HG03108 (cell line): ENCODE data around the gene CD70.
A peak's percentile ranks its signal among the peaks of the same experiment; 100 is the strongest.
"Not testable (repeated sequence)": the region's sequence is repeated elsewhere in the genome, so short reads cannot be mapped to it uniquely, and the experiment has no call there.

Experiments
- ATAC-seq: cut with Tn5 transposase; IDR thresholded peaks from one replicate; pipeline ENCODE4 v1.9.1; 2021; ENCODE audit warnings: moderate library complexity; ENCODE audit not compliant: unreplicated experiment

The CD70 gene, protein sequence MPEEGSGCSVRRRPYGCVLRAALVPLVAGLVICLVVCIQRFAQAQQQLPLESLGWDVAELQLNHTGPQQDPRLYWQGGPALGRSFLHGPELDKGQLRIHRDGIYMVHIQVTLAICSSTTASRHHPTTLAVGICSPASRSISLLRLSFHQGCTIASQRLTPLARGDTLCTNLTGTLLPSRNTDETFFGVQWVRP

DNA sequence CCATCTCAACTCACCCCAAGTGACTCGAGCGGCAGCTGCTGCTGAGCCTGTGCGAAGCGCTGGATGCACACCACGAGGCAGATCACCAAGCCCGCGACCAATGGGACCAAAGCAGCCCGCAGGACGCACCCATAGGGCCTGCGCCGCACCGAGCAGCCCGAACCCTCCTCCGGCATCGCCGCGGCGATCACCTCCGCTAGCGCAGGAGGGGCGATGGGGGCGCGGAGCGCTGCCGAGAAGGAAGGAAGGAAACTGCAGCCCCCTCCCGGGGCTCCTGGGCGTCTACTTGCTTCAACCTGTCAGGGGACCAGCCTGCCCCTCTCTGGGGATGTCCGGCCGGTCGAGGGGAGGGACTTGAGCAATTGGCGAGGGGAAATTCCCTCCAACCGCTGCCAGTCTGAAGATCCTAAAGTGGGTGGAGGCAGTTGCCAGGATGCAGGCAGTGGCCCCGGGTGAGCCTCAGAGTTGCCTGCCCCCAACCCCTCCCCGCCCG is at the start of gene CD70:
Gene CD70 (minus strand): TSS at position 324 of the 493 bp plus-strand sequence. CDS start 148 bp downstream, at position 176.
- ATAC-seq: peak; percentile 58

DNA sequence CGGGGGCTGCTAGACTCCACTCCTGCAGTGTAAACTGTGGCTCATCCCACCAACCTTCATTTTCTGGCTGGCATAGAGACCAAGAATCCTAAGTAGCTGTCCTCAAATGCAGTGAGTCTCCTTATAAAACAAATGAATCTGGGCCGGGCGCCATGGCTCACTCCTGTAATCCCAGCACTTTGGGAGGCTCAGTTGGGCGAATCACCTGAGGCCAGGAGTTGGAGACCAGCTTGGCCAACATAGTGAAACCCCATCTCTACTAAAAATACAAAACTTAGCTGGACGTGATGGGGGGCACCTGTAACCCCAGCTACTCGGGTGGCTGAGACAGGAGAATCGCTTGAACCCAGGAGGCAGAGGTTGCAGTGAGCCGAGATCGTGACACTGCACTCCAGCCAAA is 49.4 kb upstream of the CD70 start:
- not testable (repeated sequence) for ATAC-seq

DNA sequence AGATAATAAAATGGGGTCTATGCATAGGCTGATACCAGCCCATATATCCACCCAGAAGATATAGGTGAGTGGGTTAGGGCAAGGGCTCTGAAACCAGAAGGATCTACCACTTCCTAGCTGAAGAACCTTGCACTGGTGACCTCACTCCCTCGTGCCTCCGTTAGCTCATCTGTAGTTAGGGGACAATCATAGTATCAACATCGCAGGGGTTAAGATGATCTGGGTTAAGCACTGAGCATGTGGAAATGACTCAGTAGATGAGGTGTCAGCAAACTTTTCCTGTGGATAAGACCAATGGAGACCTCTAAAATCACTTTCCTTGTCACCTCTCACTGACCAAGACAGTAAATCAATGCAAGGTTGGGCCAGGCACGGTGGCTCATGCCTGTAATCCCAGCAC is 48.5 kb upstream of the CD70 start:
- ATAC-seq: no peak

GRCh38 chr19:6633456-6633813 is 42.5 kb upstream of the CD70 start:
- not testable (repeated sequence) for ATAC-seq

- not testable (repeated sequence) for ATAC-seq
Observed at GRCh38 chr19:6632747-6633455, 42.0 kb upstream of the CD70 start.

DNA sequence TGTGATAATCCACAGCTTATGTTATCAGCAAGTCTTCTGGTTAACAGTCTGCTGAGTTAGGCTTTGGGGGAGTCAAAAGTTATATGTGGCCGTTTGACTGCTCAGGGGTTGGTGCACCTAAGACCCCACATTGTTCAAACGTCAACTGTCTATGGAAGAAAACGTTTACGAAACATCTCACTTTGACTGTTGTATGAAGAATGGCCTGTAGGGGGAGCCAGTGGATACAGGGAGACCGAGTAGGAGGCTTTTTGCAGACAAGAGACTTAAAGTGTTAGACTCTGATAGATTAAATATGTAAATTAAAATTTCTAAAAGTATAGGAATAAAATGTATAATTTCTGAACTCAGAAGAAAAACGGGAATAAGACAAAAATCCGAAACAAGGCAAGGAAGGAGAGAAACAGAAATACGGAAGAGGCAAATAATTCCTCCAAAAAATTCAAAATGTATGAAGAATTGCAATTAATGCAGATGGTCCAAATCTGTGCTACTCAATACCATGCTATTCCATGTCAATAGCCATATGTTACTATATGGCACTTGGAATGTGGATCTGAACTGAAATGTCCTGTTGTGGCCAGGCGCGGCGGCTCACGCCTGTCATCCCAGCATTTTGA is 41.2 kb upstream of the CD70 start:
- ATAC-seq: peak; percentile 54

DNA sequence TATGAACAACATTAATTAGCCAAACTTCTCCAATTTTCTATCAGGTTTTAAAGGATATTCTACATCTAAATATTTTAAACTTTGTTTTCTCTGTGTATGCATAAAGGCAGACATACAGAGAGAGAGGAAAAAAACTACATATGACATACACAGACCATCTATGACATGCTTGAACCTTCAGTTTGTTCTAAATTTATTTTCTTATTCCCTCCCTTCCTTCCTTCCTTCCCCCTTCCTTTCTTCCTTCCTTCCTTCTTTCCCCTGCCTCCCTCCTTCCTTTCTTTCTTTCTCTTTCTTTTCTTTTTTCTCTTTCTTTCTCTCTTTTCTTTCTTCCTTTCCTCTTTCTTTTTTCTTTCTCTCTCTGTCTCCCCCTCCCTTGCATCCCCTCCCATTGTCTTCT is 35.8 kb upstream of the CD70 start:
- no peak for ATAC-seq

- ATAC-seq: no peak
Observed at GRCh38 chr19:6617374-6617773, 26.4 kb upstream of the CD70 start.

DNA sequence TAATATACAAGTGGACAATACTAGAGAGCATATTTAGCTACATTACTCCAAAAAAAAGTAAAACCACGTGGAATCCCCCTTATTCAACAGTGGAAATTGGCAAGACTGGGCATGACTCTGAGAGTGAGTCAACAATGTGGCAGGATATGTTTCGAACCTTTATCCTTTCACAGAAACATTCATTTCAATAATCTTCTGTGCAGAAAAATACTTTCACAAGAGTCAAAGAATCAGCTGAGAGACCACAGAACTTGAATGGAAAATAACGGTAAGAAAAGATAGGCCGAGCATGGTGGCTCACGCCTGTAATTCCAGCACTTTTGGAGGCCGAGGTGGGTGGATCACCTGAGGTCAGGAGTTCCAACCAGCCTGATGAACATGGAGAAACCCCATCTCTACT is 25.1 kb upstream of the CD70 start:
- no peak for ATAC-seq

DNA sequence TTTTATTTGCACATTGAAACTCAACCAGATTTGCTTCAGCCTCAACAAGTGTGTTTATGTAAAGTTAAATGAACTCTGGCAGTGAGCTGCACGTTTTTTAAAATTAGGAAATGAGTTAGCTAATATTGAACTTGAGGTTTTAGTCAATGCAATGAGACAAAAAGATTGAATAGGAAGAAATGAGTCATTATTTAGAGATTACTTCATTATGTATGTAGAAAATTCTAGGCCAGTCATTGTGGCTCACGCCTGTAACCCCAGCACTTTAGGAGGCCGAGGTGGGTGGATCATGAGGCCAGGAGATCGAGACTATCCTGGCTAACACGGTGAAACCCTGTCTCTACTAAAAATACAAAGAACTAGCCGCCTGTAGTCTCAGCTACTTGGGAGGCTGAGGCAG is 22.8 kb upstream of the CD70 start:
- ATAC-seq: no peak

DNA sequence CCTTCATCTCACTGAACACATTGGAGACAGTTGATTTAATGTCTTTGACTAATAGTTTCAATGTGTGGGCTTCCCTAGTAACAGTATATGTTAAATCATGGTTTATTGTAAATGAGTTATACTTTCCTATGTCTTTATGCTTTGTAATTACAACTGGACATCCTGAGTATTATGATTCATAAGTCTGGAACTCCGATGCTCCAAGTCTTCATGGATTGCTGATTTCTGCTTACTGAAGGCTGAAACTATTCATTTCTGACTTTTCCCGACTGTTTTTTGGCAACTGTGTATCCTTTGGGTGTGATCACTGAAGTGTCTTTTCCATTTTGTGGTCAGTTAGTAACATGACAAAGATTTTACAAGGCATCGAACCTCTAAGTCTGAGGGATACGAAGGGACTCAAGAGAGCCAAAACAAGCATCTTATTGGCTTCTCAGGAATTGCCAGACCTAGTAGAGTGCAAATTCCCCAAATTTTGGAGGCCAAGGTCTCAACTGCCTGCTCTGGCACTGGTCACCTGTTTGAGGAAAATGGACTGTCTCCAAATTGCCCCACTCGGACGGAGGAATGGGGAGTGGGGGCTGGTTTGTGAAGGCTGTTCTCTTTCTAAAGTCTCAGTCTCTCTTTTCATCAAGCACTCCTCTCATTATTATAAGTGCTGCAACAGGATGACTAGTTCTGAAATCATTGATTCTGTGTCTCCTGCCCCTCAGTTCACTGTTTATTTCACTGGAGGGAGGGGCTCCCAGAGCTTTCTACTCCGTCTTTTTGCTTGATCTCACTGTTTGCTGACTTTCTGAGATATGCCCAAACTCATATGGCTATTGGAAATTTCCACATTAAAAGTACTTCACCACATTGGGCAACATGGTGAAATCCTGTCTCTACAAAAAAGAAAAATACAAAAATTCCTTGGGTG is 20.2 kb upstream of the CD70 start:
- ATAC-seq: no peak

DNA sequence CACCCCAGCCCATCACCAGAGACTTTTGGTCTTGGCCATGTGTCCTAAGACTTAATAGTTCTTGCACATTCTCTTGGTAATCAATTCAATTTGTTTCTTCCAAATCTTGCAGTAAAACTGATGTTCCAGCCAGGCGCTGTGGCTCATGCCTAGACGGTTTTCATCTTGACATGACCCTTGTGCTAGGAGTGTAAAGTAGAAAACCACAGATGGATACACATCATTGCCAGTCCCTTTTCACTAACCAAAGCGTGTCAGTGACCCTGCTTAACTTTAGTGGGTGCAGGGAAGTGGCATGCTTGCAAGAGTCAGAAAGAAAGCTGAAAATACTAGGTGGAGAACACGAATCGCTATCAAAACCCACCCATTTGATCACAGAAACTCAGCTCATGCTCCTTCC is 18.0 kb upstream of the CD70 start:
- no peak for ATAC-seq

DNA sequence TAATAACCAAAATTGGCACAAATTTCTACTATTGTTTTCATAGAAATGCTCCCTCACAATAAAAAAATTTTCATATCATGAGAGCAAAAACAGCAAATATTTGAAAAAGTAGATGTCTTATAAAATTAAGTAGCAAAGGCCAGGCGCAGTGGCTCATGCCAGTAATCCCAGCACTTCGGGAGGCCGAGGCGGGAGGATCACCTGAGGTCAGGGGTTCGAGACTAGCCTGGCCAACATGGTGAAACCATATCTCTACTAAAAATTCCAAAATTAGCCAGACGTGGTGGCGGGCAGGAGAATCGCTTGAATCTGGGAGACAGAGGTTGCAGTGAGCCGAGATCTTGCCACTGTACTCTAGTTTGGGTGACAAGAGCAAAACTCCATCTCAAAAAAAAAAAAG is 17.2 kb upstream of the CD70 start:
- not testable (repeated sequence) for ATAC-seq

GRCh38 chr19:6606276-6607070 is 15.5 kb upstream of the CD70 start:
- ATAC-seq: not testable (repeated sequence)

- ATAC-seq: no peak
Observed at GRCh38 chr19:6604906-6605305, 14.0 kb upstream of the CD70 start.

DNA sequence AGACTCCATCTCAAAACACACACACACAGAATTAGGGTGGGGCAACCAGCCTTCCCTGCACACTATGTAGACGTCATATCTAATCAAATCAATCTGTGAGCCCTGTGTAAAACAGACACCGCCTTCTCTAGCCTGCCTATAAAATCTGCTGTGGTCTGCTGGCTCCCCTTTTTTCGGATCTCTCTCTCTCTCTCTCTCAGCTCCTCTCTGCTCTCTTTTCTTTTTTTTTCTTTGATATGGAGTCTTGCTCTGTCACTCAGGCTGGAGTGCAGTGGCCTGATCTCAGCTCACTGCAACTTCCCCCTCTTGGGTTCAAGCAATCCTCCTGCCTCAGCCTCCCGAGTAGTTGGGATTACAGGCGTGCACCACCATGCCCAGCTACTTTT is 11.8 kb upstream of the CD70 start:
- no peak for ATAC-seq

DNA sequence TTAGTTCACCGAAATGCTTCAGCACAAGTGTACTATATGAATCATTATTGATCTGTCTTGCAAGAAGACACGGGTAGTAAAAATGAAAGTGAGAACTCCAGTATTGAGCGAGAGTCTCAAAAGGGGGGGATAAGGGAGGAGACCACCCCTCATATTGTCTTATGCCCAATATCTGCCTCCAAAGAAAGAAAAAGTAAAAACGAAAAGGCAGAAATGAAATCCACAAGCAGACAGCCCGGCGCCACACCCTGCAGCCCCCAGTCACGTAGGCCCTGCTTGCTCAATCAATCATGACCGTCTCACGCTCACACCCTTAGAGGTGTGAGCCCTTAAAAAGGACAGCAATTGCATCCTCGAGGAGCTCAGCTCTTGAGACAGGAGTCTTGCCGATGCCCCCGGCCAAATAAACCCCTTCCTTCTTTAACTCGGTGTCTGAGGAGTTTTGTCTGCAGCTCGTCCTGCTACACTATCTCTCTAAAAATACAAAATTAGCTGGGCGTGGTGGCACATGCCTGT is 10.6 kb upstream of the CD70 start:
- ATAC-seq: peak; percentile 71

DNA sequence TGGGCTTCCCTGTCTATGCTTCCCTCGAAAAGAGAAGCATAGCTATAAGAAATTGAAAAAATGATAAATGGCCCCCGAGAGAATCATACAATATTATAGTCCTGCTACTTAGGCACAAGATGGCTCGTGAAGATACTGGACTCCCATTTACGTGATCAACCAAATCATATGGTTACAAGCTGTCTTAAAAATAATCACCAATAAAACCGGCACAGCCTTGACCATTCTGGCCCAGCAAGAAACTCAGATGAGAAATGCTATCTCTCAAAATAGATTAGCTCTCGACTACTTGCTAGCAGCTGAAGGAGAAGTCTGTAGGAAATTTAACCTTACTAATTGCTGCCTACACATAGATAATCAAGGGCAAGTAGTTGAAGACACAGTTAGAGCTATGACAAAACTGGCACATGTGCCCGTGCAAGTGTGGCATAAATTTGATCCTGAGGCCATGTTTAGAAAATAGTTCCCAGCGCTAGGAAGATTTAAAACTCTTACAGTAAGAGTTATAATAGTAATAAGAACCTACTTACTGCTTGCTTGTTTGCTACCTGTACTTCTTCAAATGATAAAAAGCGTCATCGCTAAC is 10.1 kb upstream of the CD70 start:
- not testable (repeated sequence) for ATAC-seq

DNA sequence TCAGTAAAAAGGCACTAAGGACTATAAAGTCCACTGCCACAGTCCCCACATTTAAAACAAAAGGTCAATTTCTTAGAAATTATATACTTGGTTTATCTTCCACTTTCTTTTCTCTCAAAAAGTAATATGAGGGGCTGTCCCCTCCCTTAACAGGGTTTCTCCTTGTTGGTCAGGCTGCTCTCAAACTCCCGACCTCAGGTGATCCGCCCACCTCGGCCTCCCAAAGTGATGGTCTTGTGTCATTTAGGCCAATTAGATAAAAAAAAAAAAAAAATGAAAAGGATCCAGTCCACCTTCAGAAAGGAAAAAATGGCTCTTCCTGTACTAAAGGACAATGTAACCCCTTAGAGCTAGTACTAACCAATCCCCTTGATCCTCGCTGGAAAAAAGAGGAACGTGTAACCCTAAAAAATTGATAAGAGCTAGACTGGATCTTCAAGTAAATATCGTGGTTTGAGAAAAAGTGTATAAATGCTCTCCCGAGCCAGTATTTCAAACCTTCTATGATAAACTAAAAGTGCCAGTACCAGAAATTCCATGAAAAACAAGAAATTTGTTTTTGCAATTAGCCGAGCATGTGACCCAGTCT is 9.0 kb upstream of the CD70 start:
- ATAC-seq: no peak
